Fibroblast of lung (primary cell): ENCODE data around the gene GLYR1.

Source experiments
- EZH2 ChIP-seq: IDR thresholded peaks from 2 replicates; pipeline ENCODE4 v1.5.1; 2012; ENCODE audit warnings: low read length, control low read depth, mild to moderate bottlenecking; ENCODE audit errors: missing control alignments
- TF ChIP-seq, protein P1 (sequence below), 2 donors: IDR thresholded peaks in 1 of 2; conservative IDR thresholded peaks in 1 of 2; 1 replicate in 1 of 2; 2 replicates in 1 of 2; pipeline ENCODE4 v1.5.1; 2011 to 2012; ENCODE audit warnings: low read length in 2 of 2, control low read depth in 1 of 2, inconsistent platforms in 1 of 2, low read depth in 1 of 2, mild to moderate bottlenecking in 1 of 2

DNA sequence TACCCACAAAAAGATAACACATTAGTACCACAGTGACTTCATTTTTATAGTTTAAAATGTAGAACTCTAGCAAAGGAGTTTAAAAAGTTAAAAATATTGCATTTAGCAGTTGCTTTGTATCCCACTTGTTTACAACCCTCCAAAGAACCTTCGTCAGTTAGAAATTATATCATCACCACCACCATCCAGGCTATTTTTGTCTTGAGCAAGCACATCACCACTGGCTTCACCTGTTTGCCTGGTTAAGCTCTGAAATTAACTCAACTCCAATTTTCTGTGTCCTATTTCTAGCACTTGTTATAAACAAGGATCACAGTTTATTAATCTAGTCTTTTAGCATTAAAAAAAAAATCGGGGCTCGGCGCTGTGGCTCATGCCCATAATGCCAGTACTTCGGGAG is 6.1 kb downstream of the GLYR1 start:
- TF ChIP-seq, protein P1, sequence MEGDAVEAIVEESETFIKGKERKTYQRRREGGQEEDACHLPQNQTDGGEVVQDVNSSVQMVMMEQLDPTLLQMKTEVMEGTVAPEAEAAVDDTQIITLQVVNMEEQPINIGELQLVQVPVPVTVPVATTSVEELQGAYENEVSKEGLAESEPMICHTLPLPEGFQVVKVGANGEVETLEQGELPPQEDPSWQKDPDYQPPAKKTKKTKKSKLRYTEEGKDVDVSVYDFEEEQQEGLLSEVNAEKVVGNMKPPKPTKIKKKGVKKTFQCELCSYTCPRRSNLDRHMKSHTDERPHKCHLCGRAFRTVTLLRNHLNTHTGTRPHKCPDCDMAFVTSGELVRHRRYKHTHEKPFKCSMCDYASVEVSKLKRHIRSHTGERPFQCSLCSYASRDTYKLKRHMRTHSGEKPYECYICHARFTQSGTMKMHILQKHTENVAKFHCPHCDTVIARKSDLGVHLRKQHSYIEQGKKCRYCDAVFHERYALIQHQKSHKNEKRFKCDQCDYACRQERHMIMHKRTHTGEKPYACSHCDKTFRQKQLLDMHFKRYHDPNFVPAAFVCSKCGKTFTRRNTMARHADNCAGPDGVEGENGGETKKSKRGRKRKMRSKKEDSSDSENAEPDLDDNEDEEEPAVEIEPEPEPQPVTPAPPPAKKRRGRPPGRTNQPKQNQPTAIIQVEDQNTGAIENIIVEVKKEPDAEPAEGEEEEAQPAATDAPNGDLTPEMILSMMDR (conservative IDR thresholded peaks at IDR 0.05 in 1 of 2, IDR thresholded peaks at IDR 0.05 in 1 of 2; ENCODE audit: low read depth in 1 of 2, low read length in 2 of 2) = no peak
- TF ChIP-seq EZH2 = no peak
